GM08714 (cell line): ENCODE measurements around the gene CERT1.

Experiments
- H3K4me3 ChIP-seq: fragments of 200-500 bp; sonication (Bioruptor generic); 2 replicates; pipeline ENCODE4 v1.5.1; 2014; ENCODE audit warnings: mild to moderate bottlenecking, low read length, inconsistent platforms
- ZNF274 ChIP-seq: IDR thresholded peaks from 2 replicates; pipeline ENCODE4 v1.6.1; 2012; ENCODE audit warnings: mild to moderate bottlenecking, low read depth, low read length

The CERT1 gene

DNA sequence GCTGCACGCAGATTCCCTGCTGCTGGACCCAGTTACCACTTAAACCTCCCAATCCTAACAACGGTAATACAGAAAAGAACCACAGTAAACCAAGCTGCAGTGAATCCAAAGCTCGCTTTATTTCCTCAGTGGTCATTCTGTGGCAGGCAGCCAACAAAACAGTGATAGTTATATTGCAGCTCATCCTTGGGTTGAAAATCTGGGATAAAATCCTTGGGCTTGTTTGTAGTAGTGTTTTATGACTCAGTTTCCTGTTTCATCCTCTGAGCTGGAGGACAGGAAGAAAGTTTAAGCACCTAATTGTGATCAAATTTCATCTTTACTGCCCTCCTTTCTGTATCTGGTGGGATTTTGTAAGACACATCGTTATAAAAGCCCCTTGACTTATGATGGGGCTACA, 143.0 kb downstream of the CERT1 start:
- no peak for TF ChIP-seq ZNF274
- no peak overlapping the region for H3K4me3 ChIP-seq

- TF ChIP-seq ZNF274 = no peak
- H3K4me3 ChIP-seq = no peak overlapping the region
Measured at GRCh38 chr5:75367401-75367800, 144.0 kb downstream of the CERT1 start.

DNA sequence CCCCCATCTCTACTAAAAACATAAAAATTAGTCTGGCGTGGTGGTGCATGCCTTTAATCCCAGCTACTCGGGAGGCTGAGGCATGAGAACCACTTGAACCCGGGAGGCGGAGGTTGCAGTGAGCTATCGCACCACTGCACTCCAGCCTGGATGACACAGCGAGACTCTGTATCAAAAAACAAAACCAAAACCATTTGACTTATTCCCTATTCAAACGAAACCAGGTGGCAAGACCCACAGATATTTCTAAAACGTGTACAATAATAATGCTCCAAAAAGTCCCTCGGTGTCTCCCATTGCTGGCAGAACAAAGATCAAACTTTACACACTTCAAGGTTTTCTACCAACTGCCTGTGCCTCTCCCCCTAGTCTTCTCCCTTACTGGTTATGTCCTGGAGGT, 144.6 kb downstream of the CERT1 start:
- no peak for TF ChIP-seq ZNF274
- H3K4me3 ChIP-seq = no peak overlapping the region

DNA sequence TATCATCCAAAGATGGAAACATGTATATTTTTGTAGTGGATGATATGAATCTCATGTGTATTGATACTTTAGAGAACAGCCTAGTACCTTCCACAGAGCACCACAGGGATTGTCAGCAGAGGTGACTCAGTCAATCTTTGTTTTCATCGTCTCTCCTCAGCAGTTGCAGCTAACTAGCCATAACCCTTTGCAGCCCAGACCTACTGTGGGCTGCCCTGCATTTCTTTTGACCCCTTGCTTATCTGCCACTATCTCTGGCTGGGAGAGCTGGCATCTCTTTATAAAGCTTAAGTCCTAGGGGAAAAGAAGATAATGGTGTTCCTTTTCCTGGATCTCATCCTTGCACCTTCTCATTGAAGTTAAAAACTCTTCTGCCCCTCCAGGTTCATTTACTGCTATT, 145.7 kb downstream of the CERT1 start:
- H3K4me3 ChIP-seq = no peak overlapping the region
- TF ChIP-seq ZNF274 = no peak

GRCh38 chr5:75364571-75365280, 146.7 kb downstream of the CERT1 start:
- H3K4me3 ChIP-seq = no peak overlapping the region
- TF ChIP-seq ZNF274 = no peak

DNA sequence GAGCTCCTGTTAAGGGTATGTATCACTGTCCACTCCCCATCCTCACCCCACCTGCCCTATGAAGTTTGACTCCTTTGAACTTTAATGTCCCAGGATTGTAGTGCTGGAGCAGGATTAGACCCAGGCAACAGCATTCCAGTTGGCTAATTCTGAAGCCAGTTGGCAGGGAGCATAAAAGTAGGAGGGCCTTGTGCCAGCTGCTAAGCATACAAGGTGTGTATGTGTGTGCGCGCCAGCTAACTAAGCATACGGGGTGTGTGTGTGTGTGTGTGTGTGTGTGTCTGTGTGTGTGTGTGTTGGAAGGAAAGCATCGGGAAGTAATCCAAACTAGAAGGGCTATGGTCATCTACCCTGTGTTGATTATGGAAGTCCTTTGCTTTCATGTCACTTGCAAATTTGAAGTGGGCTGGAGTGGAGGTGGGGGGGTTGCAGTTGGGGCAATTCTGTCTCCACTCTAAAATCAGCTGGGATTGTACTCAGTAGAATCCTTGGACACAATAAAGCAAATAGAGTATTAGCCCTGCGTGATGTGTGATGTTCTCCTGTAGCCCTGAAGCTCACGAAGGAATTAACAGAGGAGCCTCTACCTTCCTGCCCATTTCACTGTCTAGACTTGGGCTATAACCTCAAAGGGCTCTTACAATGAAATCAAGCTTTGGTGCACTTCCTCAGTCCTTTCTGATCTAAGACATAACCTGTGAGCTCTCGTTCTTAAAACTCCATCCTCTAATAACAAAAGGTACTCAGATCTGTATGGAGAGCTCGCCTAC, 147.5 kb downstream of the CERT1 start:
- H3K4me3 ChIP-seq = no peak overlapping the region
- no peak for TF ChIP-seq ZNF274

- TF ChIP-seq ZNF274 = no peak
- no peak overlapping the region for H3K4me3 ChIP-seq
Measured at GRCh38 chr5:75363111-75363510, 148.3 kb downstream of the CERT1 start.

- no peak for TF ChIP-seq ZNF274
- H3K4me3 ChIP-seq = no peak overlapping the region
Measured at GRCh38 chr5:75362474-75362975, 148.9 kb downstream of the CERT1 start.

DNA sequence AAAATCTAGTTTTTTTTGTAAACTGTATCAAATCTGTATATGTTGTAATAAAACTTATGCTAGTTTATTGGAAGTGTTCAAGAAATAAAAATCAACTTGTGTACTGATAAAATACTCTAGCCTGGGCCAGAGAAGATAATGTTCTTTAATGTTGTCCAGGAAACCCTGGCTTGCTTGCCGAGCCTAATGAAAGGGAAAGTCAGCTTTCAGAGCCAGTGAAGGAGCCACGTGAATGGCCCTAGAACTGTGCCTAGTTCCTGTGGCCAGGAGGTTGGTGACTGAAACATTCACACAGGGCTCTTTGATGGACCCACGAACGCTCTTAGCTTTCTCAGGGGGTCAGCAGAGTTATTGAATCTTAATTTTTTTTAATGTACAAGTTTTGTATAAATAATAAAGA, 150.1 kb downstream of the CERT1 start:
- no peak overlapping the region for H3K4me3 ChIP-seq
- no peak for TF ChIP-seq ZNF274

GRCh38 chr5:75358117-75358516, 153.3 kb downstream of the CERT1 start:
- TF ChIP-seq ZNF274 = no peak
- H3K4me3 ChIP-seq = no peak overlapping the region

DNA sequence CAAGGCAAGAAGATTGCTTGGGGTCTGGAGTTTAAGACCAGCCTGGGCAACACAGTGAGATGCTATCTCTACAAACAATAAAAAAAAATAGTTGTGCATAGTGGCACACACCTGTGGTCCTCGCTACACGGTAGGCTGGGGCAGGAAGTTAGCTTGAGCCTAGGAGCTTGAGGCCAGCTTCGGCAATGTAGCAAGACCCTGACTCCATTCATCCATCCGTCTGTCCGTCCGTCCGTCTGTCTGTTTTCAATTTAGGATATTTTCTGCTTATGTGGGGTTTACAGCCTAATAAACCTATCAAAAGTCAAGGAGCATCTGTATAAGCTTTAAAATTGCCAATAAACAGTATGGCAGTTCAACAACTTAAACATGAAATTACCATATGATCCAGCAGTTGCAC, 154.7 kb downstream of the CERT1 start:
- no peak overlapping the region for H3K4me3 ChIP-seq
- no peak for TF ChIP-seq ZNF274

GRCh38 chr5:75355236-75355635, 156.2 kb downstream of the CERT1 start:
- no peak for TF ChIP-seq ZNF274
- no peak overlapping the region for H3K4me3 ChIP-seq

DNA sequence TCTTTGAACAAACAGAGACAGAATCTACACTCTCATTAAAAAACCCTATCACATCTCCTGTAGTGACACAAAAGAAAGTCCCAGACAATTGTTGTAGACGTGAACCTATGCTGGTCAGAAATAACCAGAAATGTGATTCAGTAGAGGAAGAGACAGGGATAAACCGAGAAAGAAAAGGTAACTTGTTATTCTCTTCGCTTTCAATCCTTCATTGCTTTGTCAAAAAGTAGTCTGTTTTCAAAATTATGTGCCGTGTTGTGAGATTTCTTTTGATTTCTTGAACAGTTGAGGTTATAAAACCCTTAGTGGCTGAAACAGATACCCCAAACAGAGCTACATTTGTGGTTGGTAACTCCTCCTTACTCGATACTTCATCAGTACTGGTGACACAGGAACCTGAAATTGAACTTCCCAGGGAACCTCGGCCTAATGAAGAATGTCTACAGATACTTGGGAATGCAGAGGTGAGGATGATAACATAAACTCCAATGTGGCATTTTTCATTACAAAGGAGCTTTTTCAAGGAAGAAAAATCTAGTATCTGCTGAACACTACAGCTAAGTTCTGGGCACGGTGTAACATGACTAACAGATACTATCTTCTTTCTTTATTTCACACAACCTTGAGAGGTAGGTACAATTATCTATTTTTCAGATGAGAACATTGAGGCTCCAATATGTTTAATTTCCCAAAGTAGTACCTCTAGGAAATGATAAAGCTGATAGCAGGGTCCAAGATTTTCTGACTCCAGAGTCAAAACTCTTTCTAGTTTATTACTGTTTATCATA, 160.1 kb downstream of the CERT1 start:
- TF ChIP-seq ZNF274 = no peak
- no peak overlapping the region for H3K4me3 ChIP-seq

- no peak overlapping the region for H3K4me3 ChIP-seq
- TF ChIP-seq ZNF274 = no peak
Measured at GRCh38 chr5:75349663-75350062, 161.8 kb downstream of the CERT1 start.
